HUES64 (cell line): ENCODE measurements around the gene LGR4.

Experiments
- H3K27ac ChIP-seq: 2 replicates; pipeline ENCODE4 v1.7.0; 2013; ENCODE audit warnings: low read depth, low read length, inconsistent platforms
- H3K27me3 ChIP-seq: 2 replicates; pipeline ENCODE4 v1.6.1; 2013; ENCODE audit warnings: mild to moderate bottlenecking, low read length; ENCODE audit not compliant: insufficient read depth
- H3K36me3 ChIP-seq: 2 replicates; pipeline ENCODE4 v1.6.1; 2013; ENCODE audit warnings: mild to moderate bottlenecking, low read length; ENCODE audit not compliant: insufficient read depth
- H3K4me1 ChIP-seq: 2 replicates; pipeline ENCODE4 v1.6.1; 2013; ENCODE audit warnings: mild to moderate bottlenecking, low read length, moderate library complexity; ENCODE audit not compliant: insufficient read depth
- H3K4me3 ChIP-seq: 2 replicates; pipeline ENCODE4 v1.5.1; 2013; ENCODE audit warnings: mild to moderate bottlenecking, low read length, moderate library complexity
- H3K9ac ChIP-seq: 2 replicates; pipeline ENCODE4 v1.6.1; 2013; ENCODE audit warnings: mild to moderate bottlenecking, low read depth, low read length
- H3K9me3 ChIP-seq: 2 replicates; pipeline ENCODE4 v1.6.1; 2013; ENCODE audit warnings: low read depth, low read length; ENCODE audit not compliant: insufficient read depth
- WGBS: fragments of 150-250, 120-280 bp; methylation state at CpG from one replicate; pipeline ENCODE4 v1.1.7; 2013; ENCODE audit warnings: missing lambda C conversion rate; 5-methylcytosine and 5-hydroxymethylcytosine counted together

The LGR4 gene

GRCh38 chr11:27390318-27391295, 82.0 kb downstream of the LGR4 start:
- H3K27me3 ChIP-seq, result no peaks in the 10 kb centered on the region
- WGBS, result 87% methylated on average over 5 of the region's 6 CpGs
- H3K4me3 ChIP-seq, result no peak overlapping the region
- peaks cover 86% of the 10 kb centered on the region for H3K4me1 ChIP-seq
- no peak overlapping the region for H3K9ac ChIP-seq
- H3K9me3 ChIP-seq, result no peaks in the 10 kb centered on the region
- 0 out of 2 replicates have a peak overlapping the region, but pooled peaks have one; percentile 29 for H3K27ac ChIP-seq
- H3K36me3 ChIP-seq, result peaks cover 29% of the 10 kb centered on the region; the same call in 1 of the 2 replicates

GRCh38 chr11:27388869-27389268, 83.7 kb downstream of the LGR4 start:
- H3K27me3 ChIP-seq, result no peaks in the 10 kb centered on the region
- H3K9ac ChIP-seq, result no peak overlapping the region
- no peaks in the 10 kb centered on the region for H3K9me3 ChIP-seq
- peaks cover 74% of the 10 kb centered on the region for H3K4me1 ChIP-seq
- no peak overlapping the region for H3K27ac ChIP-seq
- peaks cover 47% of the 10 kb centered on the region for H3K36me3 ChIP-seq
- no peak overlapping the region for H3K4me3 ChIP-seq
- 83% methylated on average over 1 of the region's 1 CpG for WGBS

DNA sequence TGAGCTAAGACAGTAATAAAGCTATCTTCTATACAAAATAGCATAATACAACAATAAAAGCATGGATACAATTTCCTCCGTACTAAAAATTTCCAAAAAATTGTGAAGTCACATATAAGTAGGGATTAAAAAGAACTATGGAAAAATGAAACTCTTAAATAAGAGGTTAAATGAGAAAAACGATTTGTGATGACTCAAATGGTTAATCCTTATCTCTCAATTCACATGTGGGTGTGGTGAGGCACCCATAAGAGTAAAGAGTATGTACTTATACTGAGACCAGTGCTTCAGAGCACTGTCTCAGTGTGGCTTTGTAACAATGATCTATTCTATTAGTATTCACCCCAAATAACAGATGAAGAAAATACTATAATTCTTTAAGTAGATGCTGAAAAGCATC, 84.6 kb downstream of the LGR4 start:
- H3K4me1 ChIP-seq, result peaks cover 67% of the 10 kb centered on the region

DNA sequence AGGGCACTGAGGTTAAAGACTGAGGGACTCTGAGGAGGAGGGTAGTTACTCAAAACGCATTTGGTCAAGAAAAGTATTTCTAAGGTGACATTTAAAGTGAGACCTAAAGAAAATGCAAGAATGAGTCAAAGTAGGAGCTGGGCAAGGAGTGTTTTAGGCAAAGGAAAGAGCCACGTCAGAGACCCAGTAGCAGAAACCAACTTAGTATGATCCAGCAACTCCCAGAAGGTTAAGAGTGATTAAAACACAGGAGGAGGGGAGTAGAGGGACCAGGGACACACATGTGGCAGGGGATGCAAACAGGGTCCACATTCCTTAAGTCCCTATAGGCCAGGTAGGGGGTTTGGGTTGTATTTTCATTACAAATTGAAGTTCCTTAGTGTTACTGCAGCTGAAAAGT, 85.2 kb downstream of the LGR4 start:
- WGBS, result 30% methylated on average over 2 of the region's 2 CpGs
- H3K4me3 ChIP-seq, result no peak overlapping the region
- no peaks in the 10 kb centered on the region for H3K9me3 ChIP-seq
- peaks cover 60% of the 10 kb centered on the region for H3K36me3 ChIP-seq
- no peak overlapping the region for H3K9ac ChIP-seq
- H3K4me1 ChIP-seq, result peaks cover 61% of the 10 kb centered on the region
- H3K27me3 ChIP-seq, result no peaks in the 10 kb centered on the region
- H3K27ac ChIP-seq, result no peak overlapping the region

More for the DNA sequence above, 84.6 kb downstream of the LGR4 start:
- 91% methylated on average over 1 of the region's 2 CpGs for WGBS
- Histone ChIP-seq H3K9ac (no peak overlapping the region), H3K27ac (no peak overlapping the region), H3K36me3 (peaks cover 55% of the 10 kb centered on the region), H3K27me3 (no peaks in the 10 kb centered on the region), H3K9me3 (no peaks in the 10 kb centered on the region), H3K4me3 (no peak overlapping the region)

- Histone ChIP-seq H3K9me3 (no peaks in the 10 kb centered on the region), H3K27ac (peak overlapping the region; percentile 43; the same call in 1 of the 2 replicates), H3K27me3 (no peaks in the 10 kb centered on the region), H3K9ac (no peak overlapping the region), H3K4me1 (peaks cover 51% of the 10 kb centered on the region), H3K4me3 (no peak overlapping the region), H3K36me3 (peaks cover 69% of the 10 kb centered on the region)
- 90% methylated on average over 4 of the region's 4 CpGs for WGBS
Measured at GRCh38 chr11:27386181-27386845, 86.3 kb downstream of the LGR4 start.

DNA sequence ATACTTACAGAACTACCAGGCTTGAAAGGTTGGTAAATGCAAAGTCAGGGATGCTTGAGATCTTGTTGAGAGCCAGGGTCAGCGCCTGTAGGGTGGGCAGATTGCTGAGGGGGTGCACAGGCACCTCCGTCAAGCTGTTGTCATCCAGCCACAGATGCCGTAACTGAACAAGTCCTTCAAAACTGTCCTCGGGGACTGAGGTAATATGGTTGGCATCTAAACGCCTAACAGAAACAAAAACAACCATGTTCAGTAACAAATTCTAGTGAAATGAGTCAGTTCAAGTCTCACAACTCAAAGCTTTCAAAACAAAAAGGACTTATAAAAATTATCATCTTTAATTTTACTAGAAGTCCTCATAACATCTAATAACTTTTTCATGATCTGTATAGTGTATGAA, 87.3 kb downstream of the LGR4 start:
- no peaks in the 10 kb centered on the region for H3K9me3 ChIP-seq
- H3K9ac ChIP-seq, result no peak overlapping the region
- H3K4me1 ChIP-seq, result peaks cover 40% of the 10 kb centered on the region
- peaks cover 72% of the 10 kb centered on the region for H3K36me3 ChIP-seq
- no peak overlapping the region for H3K27ac ChIP-seq
- no peak overlapping the region for H3K4me3 ChIP-seq
- H3K27me3 ChIP-seq, result no peaks in the 10 kb centered on the region
- WGBS, result 95% methylated on average over 5 of the region's 5 CpGs

DNA sequence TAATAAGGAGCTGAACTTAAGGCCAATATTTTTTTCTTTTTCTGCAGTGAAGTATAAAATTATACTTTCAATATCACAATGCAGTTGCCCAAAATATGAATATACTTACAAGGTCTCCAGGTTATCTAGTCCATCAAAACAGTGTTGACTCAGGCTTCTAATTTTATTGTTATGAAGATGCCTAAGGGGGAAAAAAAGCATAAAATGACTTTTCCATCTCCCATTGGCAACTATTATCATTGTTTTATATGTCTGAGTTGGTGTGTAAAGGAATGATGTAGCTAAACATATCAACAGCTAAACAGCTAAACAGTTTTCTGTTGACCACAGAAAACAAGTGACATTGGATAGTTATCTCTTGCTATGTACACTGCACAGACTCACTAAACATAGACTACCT, 88.4 kb downstream of the LGR4 start:
- no peaks in the 10 kb centered on the region for H3K27me3 ChIP-seq
- H3K9ac ChIP-seq, result no peak overlapping the region
- H3K4me1 ChIP-seq, result peaks cover 30% of the 10 kb centered on the region
- no peak overlapping the region for H3K4me3 ChIP-seq
- H3K27ac ChIP-seq, result no peak overlapping the region
- H3K36me3 ChIP-seq, result peaks cover 75% of the 10 kb centered on the region
- no peaks in the 10 kb centered on the region for H3K9me3 ChIP-seq

GRCh38 chr11:27383645-27384044, 88.9 kb downstream of the LGR4 start:
- Histone ChIP-seq H3K27ac (no peak overlapping the region), H3K4me1 (peaks cover 24% of the 10 kb centered on the region), H3K27me3 (no peaks in the 10 kb centered on the region), H3K36me3 (peaks cover 80% of the 10 kb centered on the region), H3K9me3 (no peaks in the 10 kb centered on the region), H3K4me3 (no peak overlapping the region), H3K9ac (no peak overlapping the region)
- WGBS, result 80% methylated on average over 1 of the region's 1 CpG

DNA sequence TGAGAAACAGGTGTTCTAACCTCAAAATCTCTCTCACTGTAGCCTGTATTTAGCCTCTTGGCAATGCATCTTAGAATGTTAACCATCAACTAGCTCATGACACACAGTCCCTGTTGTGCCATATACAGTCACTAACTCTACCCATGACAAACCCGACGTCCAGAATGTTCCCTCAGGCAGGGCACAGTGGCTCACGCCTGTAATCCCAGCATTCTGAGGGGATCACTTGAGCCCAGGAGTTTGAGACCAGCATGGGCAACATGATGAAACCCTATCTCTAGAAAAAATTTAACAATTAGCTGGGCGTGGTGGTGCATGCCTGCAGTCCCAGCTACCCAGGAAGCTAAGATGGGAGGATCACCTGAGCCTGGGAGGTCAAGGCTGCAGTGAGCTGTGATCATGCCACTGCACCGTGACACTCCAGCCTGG, 91.3 kb downstream of the LGR4 start:
- Histone ChIP-seq H3K4me3 (no peak overlapping the region), H3K9me3 (no peaks in the 10 kb centered on the region), H3K27me3 (no peaks in the 10 kb centered on the region), H3K36me3 (peaks cover 98% of the 10 kb centered on the region), H3K9ac (no peak overlapping the region), H3K4me1 (no peaks in the 10 kb centered on the region), H3K27ac (no peak overlapping the region)
- 88% methylated on average over 5 of the region's 5 CpGs for WGBS

GRCh38 chr11:27380771-27381170, 91.8 kb downstream of the LGR4 start:
- no peaks in the 10 kb centered on the region for H3K4me1 ChIP-seq
- H3K36me3 ChIP-seq, result peaks cover 98% of the 10 kb centered on the region
- H3K9me3 ChIP-seq, result no peaks in the 10 kb centered on the region
- H3K27ac ChIP-seq, result no peak overlapping the region
- 92% methylated on average over 1 of the region's 2 CpGs for WGBS
- no peak overlapping the region for H3K4me3 ChIP-seq
- no peaks in the 10 kb centered on the region for H3K27me3 ChIP-seq
- H3K9ac ChIP-seq, result no peak overlapping the region

DNA sequence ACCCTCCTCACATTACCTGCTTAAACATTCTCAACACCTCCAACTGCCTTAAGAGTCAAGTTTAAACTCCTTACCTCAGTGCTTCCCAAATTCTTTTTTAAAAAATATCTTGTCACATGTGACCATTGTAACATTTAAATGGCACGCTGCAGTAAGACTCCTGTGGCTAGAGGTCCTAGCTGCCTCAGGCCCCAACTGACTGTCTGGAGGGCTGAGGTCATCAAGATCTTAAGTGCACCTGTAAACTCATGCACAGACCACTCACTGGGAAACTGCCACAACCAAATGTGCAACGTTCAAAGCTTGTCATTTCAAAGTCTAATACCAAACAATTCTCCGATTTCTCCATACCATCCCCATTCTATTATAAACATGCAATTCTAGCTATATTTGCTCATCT, 93.1 kb downstream of the LGR4 start:
- no peak overlapping the region for H3K4me3 ChIP-seq
- no peaks in the 10 kb centered on the region for H3K27me3 ChIP-seq
- 90% methylated on average over 3 of the region's 3 CpGs for WGBS
- no peaks in the 10 kb centered on the region for H3K4me1 ChIP-seq
- H3K27ac ChIP-seq, result no peak overlapping the region
- peaks cover 97% of the 10 kb centered on the region for H3K36me3 ChIP-seq
- H3K9ac ChIP-seq, result no peak overlapping the region
- no peaks in the 10 kb centered on the region for H3K9me3 ChIP-seq
